ENCODE measurements around the gene MPST.

DNA sequence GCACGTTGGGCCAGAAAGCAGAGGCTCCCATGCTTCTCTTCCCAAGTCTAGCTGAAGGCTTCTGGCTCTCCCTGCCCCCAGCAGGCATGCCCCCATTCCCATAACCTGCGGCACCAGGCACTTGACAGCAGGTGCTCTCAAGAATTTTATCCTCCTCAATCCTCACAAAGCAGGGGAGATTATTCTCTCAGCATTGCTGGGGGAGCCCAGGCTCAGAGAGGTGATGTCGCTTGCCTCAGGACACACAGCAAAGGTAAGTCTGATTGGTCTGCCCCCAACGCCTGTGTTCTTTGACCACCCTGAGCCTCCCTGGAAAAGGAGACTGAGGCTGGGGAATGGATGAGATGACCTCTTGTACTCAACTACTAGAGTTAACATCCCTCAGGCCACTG is 5.1 kb upstream of the MPST start:
- TF ChIP-seq, protein P1, sequence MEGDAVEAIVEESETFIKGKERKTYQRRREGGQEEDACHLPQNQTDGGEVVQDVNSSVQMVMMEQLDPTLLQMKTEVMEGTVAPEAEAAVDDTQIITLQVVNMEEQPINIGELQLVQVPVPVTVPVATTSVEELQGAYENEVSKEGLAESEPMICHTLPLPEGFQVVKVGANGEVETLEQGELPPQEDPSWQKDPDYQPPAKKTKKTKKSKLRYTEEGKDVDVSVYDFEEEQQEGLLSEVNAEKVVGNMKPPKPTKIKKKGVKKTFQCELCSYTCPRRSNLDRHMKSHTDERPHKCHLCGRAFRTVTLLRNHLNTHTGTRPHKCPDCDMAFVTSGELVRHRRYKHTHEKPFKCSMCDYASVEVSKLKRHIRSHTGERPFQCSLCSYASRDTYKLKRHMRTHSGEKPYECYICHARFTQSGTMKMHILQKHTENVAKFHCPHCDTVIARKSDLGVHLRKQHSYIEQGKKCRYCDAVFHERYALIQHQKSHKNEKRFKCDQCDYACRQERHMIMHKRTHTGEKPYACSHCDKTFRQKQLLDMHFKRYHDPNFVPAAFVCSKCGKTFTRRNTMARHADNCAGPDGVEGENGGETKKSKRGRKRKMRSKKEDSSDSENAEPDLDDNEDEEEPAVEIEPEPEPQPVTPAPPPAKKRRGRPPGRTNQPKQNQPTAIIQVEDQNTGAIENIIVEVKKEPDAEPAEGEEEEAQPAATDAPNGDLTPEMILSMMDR (conservative IDR thresholded peaks at IDR 0.05; ENCODE audit: low read length): no peak
- TF ChIP-seq EZH2phosphoT487 (IDR thresholded peaks at IDR 0.05; ENCODE audit: borderline replicate concordance): no peak

Measured in Loucy (cell line).